ENCODE data around the gene AGR3.
"Not testable (repeated sequence)": the region's sequence is repeated elsewhere in the genome, so short reads cannot be mapped to it uniquely, and the experiment has no call there.

Gene AGR3

DNA sequence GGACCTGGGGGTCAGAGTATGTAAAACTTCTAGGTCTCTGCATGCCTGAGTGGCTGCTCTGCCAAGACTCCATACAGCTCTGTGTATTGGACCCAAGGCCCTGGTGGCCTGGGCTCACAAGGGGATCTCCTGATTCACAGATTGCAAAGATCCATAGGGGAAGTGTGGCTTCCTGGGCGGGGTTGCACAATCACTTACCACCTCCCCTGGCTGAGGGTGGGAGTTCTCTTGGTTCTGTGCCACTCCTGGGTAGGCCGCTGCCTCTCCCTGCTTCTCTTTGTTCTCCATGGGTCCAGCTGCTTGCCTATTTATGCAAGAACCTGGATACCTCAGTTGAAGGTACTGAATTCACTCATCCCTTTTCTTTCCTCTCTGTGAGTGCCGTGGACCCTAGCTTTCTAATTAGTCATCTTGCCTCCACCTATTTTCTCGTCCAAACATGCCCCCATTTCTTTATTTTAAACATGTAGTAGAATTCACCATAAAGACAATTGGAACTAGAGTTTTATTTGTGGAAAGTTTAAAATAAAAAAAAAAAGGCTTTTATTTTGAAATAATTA is 18.5 kb upstream of the AGR3 start:
- DNase-seq (ENCODE audit: low read depth, low spot score), result no peak
- H3K4me3 ChIP-seq (ENCODE audit: low read length), result no peak overlapping the region

DNA sequence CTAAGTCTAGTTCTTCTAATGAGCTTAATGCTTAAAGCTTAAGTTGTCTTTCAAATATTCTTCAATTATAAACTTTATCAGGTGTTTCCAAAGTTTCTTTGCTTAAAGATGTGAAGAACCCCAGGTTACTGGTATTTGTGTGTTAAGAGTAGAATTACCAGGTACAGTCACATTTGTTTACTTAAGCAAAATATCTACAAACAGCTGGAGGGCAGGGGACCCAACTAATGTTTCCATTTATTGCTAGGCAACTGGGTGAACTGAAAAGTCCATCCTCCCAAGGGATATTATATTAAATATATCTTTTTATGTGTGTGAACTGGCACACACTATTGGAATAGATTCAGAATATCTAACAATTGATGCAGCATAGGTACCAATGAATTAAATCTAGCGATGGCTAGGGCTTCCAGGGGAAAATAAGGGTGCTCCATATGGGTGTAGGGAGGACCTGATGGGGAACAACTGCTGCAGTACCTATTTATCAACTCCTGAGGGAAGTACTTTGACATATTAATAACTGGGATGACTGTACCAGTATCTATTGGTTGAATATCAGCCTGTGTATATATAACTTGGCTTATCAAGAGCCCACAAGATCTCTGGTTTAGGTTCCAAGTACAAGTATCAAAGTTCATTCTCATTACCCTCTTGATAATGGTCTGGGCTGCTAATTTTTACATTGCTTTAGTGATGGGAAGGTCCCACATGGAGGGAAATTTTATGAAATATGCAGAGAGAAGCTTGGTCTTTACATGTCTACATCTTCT is 10.3 kb upstream of the AGR3 start:
- H3K4me3 ChIP-seq (ENCODE audit: low read length), result no peak overlapping the region
- no peak for DNase-seq (ENCODE audit: low read depth, low spot score)

DNA sequence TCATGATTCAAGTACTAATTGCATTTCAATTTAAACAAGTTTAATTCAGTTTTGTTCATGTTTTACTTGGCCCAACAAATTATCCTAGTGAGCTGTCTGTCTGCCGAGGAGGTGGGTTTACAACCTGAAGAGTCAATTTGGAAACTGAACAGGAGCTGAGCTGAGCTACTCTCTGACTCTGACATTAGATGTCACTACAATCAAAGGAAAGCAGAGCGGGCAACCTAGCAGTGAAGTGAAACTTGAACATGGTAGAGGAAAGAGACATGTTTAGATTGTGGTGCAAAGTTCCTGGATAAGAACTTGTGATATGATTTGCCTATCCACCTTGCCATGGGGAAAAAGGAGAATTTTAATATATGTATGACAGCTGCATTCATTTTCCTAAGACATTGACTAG is 9.6 kb upstream of the AGR3 start:
- peak; percentile 26 for DNase-seq (ENCODE audit: low read depth, low spot score)
- H3K4me3 ChIP-seq (ENCODE audit: low read length), result no peak overlapping the region

DNA sequence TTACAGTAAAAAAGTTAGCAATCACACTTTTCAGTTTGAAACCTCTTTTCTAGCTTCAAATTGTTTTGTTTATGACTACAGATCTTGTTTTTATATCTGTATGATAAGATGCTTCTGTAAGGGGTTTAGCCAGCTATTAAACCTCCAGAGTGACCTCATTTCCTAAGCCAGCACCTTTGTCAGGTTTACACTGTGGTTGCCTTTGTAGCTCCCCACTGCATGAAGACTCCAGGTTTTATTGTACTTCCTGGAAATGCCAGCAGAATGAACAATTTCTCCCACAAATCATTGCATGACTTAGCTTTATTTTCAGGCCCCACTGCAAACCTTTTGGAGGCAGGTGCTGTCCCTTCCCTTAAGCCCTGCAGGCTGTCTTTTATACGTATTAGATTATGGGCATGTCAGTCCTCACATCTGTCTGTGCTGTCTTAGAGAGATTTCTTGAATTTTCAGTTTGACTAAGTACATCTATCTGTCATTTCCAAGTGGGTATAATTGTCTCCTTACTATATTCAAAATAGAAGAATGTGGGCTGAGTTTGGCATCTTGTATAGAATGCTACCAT is 8.2 kb upstream of the AGR3 start:
- DNase-seq (ENCODE audit: low read depth, low spot score), result no peak
- no peak overlapping the region for H3K4me3 ChIP-seq (ENCODE audit: low read length)

DNA sequence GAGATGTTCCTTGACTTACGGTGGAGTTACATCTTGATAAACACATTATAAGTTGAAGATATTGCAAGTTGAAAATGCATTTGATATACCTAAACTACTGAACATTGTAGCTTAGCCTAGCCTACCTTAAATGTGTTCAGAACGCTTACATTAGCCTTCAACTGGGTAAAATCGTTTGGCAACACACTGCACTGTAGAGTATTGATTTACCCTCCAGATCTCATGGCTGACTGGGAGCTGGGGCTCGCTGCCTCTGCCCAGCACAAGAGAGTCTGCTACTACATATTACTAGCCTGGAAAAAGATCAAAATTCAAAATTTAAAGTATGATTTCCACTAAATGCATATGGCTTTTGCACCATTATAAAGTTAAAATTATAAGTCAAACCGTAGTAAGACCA is 7.5 kb upstream of the AGR3 start:
- H3K4me3 ChIP-seq (ENCODE audit: low read length), result no peak overlapping the region

DNA sequence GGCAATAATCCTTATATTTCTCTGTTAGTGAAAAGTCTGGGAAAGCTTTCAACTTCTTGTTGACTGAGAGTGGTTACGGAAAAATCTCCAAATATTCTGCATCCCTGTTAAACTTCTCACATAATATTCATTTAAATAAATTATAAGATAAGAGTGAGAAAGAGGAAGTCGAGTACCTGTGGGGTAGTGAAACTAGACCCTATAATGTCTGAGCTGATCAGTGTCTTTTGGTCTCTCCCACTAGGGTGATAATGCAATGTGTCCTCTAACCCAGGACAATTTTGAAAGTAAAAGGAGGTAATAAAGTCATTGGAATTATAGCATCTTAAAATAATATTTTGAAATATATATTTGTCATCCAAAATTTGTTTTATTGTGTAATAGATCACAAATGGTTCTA is 2.1 kb upstream of the AGR3 start:
- DNase-seq (ENCODE audit: low read depth, low spot score), result no peak
- H3K4me3 ChIP-seq (ENCODE audit: low read length), result no peak overlapping the region

More for the DNA sequence above, 7.5 kb upstream of the AGR3 start:
- DNase-seq (ENCODE audit: low read depth, low spot score), result no peak

DNA sequence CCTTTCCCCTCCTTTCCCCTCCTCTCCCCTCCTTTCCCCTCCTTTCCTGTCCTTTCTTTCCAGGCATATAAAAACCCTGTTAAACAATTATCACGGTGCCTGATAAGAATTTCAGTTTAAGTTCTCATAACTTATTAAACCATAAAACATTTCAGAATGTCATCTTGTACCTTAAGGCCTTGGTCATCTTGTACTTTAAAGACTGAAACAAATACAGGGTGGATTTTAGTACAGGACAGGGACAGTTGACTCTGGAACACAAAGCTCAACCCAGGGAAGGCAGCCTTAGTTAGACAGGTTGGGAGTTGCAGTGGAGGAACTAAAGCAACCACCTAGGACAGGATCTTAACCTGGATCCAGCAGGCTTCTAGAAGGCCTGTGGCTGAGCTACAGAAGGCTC is 1.2 kb downstream of the AGR3 start:
- DNase-seq (ENCODE audit: low read depth, low spot score), result no peak
- H3K4me3 ChIP-seq (ENCODE audit: low read length), result no peak overlapping the region

DNA sequence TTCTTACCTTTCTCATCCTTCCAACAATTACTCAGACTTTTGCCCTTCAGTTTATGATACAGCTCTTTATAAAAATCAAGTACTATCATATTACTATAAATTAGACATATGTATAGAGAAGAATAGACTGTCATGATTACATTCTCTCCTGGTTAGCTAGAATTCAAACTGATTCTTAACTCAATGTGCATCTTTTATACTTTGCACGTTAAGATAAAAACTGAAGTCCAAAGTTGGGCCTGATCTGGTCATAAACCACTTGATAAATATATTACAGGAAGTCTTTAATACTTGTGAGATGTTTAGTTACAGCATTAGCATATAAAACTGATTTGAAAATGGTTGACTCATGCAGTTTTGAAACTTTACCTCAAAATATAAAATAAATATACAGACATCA is 2.6 kb downstream of the AGR3 start:
- H3K4me3 ChIP-seq (ENCODE audit: low read length), result no peak overlapping the region
- DNase-seq (ENCODE audit: low read depth, low spot score), result no peak

DNA sequence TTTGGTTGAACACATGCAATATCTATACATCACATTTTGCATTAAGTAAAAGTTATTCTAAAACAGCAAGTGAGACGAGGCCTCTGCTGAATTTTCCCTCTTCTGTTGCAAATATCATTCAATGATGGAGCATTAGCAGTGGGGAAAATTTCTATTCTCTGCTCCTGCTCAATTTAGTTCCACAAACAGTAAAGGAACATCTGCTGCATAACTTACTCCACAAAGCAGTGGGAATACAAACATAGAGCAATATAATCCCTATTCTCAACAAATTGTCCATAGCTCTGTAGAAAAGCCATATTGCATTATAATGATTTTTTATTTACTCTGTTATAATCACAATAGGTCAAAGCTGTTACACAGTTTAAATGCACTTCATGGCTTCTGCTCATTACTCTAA is 5.9 kb downstream of the AGR3 start:
- no peak for DNase-seq (ENCODE audit: low read depth, low spot score)
- H3K4me3 ChIP-seq (ENCODE audit: low read length), result no peak overlapping the region

DNA sequence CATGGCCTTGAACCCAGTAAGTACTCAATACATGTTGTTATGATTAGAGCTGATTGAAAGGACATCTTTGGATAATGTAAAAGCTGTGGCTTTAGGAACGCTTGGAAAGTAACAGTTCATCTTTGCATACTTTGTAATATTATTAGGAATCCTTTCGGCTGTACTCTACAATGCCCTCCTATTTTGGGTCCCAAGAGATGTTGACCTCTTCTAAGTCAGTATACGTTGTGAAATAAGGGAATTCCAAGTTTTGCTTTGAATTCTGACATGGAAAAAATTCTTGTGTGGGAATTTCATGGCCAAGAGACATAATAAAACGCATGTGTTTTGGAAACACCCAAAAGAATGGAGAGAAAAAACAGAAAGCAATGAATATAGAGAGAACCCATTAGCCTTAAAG is 7.7 kb downstream of the AGR3 start:
- DNase-seq (ENCODE audit: low read depth, low spot score), result no peak
- no peak overlapping the region for H3K4me3 ChIP-seq (ENCODE audit: low read length)

DNA sequence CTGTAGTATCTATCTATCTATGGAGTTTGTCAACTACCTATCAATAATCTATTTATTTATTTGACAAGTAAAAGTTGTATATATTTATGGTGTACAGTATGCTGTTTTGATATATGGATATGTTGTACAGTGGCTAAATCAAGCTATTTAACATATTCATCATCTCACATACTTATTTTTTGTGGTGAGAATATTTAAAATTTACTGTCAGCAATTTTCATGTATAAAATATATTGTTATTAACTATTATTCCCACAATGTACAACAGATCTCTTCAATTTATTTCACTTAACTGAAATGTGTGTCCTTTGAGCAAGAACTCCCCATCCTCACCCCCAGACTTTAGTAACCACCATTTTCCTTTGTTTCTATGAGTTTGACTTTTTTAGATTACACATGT is 14.5 kb downstream of the AGR3 start:
- H3K4me3 ChIP-seq (ENCODE audit: low read length), result no peak overlapping the region
- DNase-seq (ENCODE audit: low read depth, low spot score), result no peak

DNA sequence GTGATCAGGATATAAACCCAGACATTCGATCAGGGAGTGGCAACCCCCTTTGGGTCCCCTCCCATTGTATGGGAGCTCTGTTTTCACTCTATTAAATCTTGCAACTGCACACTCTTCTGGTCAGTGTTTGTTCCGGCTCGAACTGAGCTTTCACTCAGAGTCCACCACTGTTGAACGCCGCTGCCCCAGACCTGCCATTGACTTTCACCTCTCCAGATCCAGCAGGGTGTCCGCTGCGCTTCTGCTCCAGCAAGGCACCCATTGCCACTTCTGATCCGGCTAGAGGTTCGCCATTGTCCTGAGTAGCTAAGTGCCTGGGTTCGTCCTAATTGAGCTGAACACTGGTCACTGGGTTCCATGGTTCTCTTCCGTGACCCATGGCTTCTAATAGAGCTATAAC is 28.6 kb downstream of the AGR3 start:
- not testable (repeated sequence) for DNase-seq (ENCODE audit: low read depth, low spot score); H3K4me3 ChIP-seq (ENCODE audit: low read length)

DNA sequence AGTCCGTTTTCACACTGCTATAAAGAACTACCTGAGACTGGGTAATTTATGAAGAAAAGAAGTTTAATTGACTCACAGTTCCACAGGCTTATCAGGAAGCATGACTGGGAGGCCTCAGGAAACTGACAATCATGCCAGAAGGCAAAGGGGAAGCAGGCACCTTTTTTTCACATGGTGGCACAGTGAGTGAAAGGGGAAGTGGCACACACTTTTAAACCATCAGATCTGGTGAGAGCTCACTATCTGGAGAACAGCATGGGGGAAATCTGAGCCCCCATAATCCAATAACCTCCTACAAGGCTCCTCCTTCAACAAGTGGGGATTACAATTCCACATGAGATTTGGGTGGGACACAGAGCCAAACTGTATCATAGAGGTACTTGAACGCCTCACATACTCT is 30.0 kb downstream of the AGR3 start:
- H3K4me3 ChIP-seq (ENCODE audit: low read length), result no peak overlapping the region
- no peak for DNase-seq (ENCODE audit: low read depth, low spot score)

DNA sequence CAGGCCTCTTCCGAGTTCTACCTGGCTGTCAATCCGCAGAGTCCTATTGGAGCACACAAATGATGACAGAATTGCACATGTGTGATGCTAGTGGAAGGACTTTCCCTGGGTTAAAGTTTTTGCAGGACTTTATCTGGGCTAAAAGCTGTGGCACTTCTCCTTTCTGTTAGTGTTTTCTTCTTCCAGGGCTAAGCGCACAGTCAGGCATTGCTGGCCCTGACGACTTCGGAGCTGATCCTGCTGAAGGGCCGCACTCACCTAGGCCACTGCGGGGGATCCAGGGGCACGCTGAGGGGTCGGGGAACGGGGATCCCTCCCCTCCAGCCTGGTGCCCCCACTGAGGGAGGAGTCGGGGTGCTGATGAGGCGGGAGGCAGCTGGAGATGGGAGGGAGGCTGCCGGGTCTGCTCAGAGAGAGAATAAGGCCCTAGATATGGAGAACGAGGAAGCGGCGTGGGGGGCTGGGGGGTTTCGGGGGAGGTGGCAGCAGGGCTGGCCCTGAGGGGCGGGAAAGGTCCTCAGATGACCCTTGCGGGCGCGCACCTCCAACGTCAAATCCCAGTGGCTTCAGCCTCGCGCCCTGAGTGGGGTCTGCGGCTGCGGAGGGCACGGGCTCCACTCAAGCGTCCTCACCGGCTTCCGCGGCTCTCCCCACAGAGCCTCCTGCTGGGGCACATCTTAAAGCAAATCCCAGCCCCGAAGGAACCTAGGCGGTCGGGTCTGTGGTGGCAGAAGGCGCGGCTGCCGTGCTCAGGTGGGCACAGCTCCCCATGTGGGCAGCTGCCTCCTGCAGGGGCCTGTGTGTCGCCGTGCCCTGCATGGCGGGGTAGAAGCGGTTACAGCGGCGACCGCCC is 30.9 kb downstream of the AGR3 start:
- no peak overlapping the region for H3K4me3 ChIP-seq (ENCODE audit: low read length)
- no peak for DNase-seq (ENCODE audit: low read depth, low spot score)

DNA sequence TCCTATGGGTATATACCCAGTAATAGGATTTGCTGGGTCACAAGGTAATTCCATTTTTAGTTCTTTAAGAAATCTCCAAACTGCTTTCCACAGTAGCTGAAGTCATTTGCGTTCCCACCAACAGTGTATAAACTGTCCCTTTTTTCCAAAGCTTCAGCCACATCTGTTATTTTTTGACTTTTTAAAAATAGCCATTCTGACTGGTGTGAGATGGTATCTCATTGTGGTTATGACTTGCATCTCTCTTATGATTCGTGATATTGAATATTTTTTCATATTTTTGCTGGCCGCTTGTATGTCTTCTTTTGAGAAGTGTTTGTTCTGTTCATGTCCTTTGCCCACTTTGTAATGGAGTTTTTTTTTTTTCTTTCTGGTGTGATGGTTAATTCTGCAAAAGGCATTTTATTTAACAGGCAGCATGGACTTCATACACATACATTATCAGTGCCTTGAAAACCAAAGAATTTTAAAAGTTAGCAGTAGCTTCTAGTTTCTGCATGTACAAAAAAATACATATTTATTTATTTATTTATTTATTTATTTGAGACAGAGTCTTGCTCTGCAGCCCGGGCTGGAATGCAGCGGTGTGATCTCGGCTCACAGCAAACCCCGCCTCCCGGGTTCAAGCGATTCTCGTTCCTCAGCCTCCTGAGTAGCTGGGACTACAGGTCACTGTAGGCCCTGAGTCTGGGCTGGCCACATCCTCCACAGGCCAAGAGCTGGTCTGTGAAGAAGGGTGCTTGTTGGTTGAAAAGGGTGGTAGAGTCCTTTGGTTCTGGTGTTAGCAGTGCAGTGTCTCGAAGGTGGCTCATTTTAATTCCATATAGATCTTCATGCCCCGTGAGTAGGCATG is 32.3 kb downstream of the AGR3 start:
- no peak for DNase-seq (ENCODE audit: low read depth, low spot score)
- H3K4me3 ChIP-seq (ENCODE audit: low read length), result no peak overlapping the region

DNA sequence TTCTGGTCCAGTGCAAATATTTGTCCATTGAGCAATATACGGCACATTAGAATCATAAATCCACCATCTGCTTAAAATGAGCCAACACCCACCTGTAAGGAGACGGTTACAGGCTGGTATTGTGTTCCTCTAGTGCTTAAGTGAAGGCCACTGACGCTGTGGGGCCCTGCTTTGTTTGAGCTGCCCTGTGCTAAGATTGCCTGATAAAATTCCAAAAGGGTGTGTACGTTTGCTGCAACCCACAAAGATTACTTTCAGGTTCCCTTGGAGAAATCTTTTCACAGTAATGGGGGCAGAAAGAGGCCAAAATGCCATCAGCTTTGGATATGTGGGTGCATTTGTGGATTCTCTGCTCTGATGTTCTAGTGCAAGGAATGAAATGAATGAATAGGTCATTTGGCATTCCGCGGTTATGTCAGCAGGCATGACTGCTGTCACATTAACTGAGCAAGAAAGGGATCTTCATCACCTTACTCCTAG is 34.4 kb downstream of the AGR3 start:
- no peak overlapping the region for H3K4me3 ChIP-seq (ENCODE audit: low read length)
- DNase-seq (ENCODE audit: low read depth, low spot score), result no peak

DNA sequence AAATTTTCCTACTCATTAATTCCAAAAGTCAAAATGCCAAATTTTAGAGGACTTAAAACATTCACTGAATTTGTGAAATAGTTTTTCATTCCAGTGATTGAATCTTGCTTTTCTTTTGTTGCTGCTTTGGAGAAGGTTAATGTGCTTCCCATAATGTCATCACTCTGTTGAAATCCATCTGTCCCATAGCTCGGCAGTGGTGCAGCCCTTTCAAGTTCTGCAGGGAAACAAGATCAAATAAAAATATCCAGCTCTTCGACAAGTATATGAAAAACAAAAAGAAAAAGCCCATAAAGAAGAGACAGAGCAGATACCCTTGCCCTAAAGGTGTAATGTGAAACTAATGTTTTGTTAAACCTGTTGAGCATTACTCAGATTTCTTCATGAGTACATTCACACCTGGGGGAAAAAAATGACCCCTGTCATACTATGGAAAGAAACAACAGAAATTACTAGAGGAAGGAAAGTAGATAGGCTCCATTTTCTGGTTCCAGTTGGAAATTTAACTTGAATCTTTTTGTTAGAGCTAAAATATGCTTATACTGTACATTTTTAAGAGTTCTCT is 35.1 kb downstream of the AGR3 start:
- DNase-seq (ENCODE audit: low read depth, low spot score), result no peak
- no peak overlapping the region for H3K4me3 ChIP-seq (ENCODE audit: low read length)

DNA sequence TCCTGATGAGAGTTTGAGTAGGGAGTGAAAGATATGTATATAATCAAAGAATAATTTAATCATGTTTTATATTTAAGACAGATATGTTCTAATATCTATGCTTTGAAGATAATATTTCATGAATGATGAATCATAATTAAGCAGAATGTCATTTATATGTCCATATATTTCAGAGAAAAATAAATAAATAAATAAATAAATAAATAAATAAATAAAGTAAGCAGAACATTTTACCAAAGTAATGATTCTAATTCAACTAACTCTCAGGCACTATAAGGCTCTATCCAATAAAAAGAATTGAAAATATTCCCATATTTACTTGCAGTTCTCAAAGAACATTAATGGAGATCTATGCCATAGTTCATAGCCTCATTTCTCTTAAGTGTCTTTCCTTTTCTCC is 36.0 kb downstream of the AGR3 start:
- DNase-seq (ENCODE audit: low read depth, low spot score), result no peak
- no peak overlapping the region for H3K4me3 ChIP-seq (ENCODE audit: low read length)

DNA sequence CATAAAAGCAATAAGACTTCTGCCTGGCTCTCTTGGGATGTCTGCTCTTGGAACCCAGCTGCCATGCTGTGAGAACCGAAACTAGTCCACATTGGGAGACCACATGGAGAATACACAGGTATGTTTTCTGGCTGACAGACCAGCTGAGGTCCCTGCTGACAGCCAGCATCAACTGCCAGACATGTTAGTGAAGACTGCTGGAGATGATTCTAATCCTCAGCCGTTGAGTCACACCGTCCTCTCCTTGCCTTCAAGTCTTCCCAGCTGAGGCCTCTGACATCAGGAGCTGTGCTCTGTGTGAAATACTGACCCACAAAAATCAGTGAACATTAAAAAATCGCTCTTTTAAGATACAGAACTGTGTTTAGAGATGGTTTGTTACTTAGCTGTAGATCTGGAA is 40.1 kb downstream of the AGR3 start:
- no peak for DNase-seq (ENCODE audit: low read depth, low spot score)
- no peak overlapping the region for H3K4me3 ChIP-seq (ENCODE audit: low read length)
